Stromal cell of bone marrow (primary cell): Measurements from ENCODE around the gene PER2.
"Not testable (repeated sequence)": the region's sequence is repeated elsewhere in the genome, so short reads cannot be mapped to it uniquely, and the experiment has no call there.

Experiments used
- DNase-seq: peaks from one replicate; pipeline ENCODE4 v3.0.0-alpha.2; 2012; ENCODE audit warnings: low read depth

Gene PER2, protein sequence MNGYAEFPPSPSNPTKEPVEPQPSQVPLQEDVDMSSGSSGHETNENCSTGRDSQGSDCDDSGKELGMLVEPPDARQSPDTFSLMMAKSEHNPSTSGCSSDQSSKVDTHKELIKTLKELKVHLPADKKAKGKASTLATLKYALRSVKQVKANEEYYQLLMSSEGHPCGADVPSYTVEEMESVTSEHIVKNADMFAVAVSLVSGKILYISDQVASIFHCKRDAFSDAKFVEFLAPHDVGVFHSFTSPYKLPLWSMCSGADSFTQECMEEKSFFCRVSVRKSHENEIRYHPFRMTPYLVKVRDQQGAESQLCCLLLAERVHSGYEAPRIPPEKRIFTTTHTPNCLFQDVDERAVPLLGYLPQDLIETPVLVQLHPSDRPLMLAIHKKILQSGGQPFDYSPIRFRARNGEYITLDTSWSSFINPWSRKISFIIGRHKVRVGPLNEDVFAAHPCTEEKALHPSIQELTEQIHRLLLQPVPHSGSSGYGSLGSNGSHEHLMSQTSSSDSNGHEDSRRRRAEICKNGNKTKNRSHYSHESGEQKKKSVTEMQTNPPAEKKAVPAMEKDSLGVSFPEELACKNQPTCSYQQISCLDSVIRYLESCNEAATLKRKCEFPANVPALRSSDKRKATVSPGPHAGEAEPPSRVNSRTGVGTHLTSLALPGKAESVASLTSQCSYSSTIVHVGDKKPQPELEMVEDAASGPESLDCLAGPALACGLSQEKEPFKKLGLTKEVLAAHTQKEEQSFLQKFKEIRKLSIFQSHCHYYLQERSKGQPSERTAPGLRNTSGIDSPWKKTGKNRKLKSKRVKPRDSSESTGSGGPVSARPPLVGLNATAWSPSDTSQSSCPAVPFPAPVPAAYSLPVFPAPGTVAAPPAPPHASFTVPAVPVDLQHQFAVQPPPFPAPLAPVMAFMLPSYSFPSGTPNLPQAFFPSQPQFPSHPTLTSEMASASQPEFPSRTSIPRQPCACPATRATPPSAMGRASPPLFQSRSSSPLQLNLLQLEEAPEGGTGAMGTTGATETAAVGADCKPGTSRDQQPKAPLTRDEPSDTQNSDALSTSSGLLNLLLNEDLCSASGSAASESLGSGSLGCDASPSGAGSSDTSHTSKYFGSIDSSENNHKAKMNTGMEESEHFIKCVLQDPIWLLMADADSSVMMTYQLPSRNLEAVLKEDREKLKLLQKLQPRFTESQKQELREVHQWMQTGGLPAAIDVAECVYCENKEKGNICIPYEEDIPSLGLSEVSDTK (N-terminal part only)

DNA sequence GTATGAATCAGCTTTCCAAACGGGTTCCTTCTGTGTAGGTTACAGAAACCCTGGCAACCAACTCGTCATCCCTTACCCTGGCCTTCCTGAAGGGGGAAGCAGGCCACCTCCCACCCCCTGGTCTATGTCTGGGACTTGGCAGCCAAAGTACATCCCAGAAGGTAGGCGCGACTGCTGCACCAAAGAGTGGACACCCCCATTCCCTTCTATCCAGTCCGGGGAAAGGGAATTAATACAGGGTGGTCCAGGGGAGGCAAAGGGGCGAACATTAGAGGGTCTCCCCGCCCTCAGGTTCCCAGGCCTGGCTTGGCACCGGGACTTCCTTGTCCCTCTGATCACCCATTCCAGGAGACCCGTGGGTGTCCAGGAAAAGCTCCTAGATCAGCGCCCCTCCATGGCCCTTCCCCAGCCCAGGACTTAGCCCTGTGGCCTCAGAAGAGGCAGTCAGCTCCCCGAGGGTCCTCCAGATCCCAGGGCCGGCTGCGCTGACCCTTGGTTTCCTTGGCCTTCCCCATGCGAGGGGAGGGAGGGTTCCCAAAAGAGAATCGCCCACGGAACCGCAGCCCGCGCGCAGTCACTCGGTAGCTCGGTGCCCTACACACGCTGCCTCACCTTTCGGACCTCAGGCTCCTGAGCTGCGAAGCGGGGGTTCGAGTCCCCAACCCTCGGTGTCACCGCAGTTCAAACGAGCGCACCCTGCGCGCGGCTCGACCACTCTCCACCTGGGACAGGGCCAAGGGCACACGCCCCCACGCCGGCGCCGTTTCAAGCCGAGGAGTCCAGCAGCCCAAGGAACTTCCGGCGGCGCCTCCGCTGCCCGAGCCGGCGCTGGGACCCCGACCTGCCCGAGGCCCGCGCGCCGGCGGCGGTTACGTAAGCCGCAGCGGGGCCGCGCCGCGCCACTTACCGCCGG, at the start of gene PER2:
PER2 (minus strand) TSS at position 874 of the 913 bp plus-strand sequence. CDS start 10,674 bp downstream, outside the sequence.
- DNase-seq = peak; percentile 91

DNA sequence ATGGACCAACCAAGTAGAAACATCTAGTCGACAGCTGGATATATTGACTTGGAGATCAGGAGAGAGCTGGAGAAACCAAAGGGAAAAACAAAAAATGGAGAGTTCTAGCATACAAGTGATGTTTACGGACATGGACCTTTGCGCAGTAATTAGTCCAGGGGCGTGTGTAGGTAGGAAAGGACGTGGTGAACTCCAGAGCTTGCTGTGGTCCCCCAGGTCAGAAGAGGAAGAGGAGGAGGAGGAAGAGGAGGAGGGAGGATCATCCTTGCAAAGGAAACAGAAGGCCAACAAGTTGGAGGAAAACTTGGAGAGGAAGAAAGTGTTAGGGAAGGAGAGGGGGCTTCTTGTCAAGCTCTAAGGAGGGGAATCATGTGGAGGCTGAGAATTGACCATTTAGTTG, 49.4 kb upstream of the PER2 start:
- DNase-seq = no peak

GRCh38 chr2:238336793-238337444, 48.5 kb upstream of the PER2 start:
- no peak for DNase-seq

DNA sequence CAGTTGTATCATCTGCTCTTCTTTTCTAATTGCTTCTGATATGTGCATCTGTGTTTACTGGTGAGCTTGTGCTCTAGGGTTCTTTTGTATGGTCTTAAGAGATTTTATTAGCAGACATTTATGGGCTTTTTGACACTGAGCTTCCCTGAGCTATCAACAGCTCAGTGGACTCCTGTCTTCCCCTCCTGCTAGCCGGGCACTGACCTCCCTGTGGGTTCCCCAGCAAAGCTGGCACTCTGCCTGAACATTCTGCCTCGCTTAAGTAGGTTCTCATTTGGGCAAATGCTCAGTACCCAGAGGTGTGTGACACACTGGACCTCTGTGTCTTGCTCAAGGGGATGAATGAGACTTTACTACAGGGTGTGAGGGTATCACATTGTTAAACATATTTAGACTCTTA, 47.7 kb upstream of the PER2 start:
- DNase-seq = no peak

GRCh38 chr2:238335591-238335990, 47.2 kb upstream of the PER2 start:
- not testable (repeated sequence) for DNase-seq

DNA sequence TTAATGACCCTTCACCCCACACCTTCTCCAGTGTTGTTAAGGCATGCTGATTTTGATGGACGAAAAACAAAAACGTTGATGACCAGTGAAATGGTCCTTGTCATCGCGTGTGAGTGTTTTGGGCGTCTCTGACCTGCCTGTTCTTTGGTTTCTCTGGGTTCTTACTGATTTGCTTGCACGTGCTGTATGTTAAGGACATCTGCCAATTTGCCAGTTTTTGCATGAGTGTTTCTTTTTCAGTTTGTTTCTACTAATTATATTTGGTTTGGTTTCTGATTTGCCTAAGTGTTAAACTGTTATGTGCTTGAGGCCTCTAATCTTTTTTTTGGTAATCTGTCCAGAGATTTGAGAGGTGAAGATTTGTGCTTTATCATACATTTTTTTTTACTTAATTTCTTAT, 46.5 kb upstream of the PER2 start:
- no peak for DNase-seq

- no peak for DNase-seq
These were observed 43.5 kb upstream of the PER2 start for GRCh38 chr2:238331916-238332315.

GRCh38 chr2:238330391-238330790, 42.0 kb upstream of the PER2 start:
- no peak for DNase-seq

DNA sequence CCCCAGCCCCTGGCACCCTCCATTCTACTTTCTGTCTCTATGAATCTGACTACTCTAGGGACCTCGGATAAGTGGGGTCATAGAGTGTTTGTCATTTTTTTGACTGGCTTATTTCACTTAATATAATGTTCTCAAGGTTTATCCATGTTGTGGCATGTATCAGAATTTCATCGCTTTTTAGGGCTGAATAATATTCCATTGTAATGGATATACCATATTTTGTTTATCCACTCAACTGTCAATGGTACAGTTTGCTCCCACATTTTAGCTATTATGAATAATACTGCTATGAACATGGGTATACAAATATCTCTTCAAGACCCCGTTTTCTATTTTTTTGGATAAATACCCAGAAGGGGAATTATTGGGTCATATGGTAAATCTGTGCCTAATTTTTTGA, 39.3 kb upstream of the PER2 start:
- DNase-seq = no peak

- no peak for DNase-seq
These were observed 38.5 kb upstream of the PER2 start for GRCh38 chr2:238326801-238327365.

DNA sequence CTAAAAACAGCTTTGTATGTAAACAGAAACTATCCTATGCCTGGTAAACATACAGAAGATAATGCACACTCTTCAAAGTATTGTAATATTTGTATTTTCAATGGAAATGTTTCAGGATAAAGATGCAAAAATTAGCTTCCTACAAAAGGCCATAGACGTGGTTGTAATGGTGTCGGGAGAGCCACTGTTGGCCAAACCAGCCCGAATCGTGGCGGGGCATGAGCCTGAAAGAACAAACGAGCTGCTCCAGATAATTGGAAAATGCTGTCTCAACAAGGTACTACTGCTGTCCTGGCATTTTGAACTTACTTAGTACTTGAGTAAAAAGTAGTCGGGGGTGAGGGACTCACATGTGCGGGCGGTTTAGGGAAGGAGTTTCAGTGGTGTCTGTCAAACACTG, 37.3 kb upstream of the PER2 start:
- DNase-seq = no peak

GRCh38 chr2:238324248-238324647, 35.8 kb upstream of the PER2 start:
- DNase-seq = not testable (repeated sequence)

DNA sequence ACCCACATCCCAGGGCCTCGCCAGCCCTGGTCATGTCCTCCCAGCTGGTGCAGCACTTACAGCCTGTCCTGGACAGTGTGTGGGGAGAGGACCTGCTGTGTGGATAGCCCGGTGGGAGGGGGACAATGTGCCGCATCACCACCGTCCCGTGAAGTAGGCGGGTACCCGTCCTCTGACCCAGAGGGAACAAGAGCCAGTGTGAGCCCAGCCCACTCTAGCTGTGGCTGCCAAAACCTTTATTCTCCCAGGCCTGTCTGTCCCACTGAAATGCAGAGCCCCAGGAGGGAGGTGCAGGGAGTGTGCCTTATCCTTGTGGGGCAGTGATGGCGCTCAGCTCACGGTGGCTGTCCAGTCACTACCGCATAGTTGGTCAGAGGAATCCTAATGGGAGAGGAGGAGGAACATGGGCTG, 33.6 kb upstream of the PER2 start:
- no peak for DNase-seq

- no peak for DNase-seq
These were observed 33.1 kb upstream of the PER2 start for GRCh38 chr2:238321467-238321866.

DNA sequence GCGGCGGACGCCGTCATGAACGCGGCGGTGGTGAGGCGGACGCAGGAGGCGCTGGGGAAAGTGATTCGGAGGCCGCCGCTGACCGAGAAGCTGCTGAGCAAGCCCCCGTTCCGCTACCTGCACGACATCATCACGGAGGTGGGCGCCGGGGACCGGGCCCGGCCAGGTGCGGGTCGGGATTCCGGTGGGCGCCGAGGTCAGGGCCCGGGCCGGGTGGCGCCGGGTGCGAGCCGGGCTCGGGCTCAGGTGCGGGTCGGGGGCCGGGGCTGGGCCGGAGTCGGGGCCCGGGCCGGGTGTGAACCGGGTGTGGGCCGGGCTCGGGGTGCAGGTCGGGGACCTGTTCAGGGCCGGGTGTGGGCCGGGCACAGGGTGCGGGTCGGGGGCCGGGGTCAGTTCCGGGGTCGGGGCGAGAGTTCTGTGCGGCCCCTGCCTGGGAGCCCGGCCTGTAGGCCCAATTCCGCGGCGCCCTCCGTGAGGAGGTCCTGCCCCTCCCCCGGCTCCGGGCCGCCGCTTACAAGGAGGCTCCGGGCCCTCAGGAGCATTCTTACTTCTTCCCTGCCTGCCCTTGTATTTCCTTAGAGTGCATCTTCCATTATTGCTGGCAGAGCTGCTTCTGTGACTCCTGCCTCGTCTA, 32.4 kb upstream of the PER2 start:
- no peak for DNase-seq

GRCh38 chr2:238320246-238320647, 31.8 kb upstream of the PER2 start, which contains the start of gene TRAF3IP1:
TSS of gene TRAF3IP1 (plus strand) at chr2:238320518. CDS start at chr2:238320663, 145 bp downstream.
- peak; percentile 81 for DNase-seq

GRCh38 chr2:238315031-238315595, 26.7 kb upstream of the PER2 start:
- no peak for DNase-seq

DNA sequence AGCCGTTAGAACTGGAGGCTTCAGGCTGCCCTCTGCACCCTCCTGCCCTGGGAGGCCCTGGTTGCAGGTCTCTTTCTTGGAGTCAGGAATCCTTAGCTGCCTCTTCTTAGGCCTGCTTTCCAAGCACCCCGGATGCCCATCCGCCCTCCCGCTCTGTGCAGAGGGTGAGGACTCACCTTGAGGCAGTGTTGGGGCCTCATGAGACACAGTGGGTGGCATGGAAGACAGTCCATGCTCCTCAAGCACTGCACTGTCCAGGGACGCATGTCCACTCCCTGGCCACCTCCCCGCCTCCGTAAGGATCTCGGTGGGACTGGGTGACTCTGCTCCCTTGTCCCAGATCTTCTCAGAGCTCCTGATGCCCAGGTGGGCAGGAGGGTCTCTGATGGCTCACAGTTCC, 26.2 kb upstream of the PER2 start:
- DNase-seq = no peak

GRCh38 chr2:238313991-238314350, 25.6 kb upstream of the PER2 start:
- no peak for DNase-seq
